ENCODE measurements around the gene DNAJC27. TPM values are rescaled to one million over a fixed set of nuclear protein-coding genes. Genes with fewer than 3 reads are reported as not detected.

The DNAJC27 gene
- total RNA-seq, 1 experiment from 2014 or later = 5.1 TPM

- Histone ChIP-seq H2AFZ (ENCODE audit: low read length) (no peak overlapping the region), H3K9me3 (ENCODE audit: control insufficient read depth, low read depth, low read length) (no peaks in the 10 kb centered on the region), H3K27me3 (ENCODE audit: insufficient read depth, low read length) (no peaks in the 10 kb centered on the region), H3K18ac (ENCODE audit: insufficient read length, low read depth, low read length) (no peak overlapping the region), H2AK5ac (ENCODE audit: insufficient read length, low read length) (no peak overlapping the region), H2BK20ac (ENCODE audit: low read depth, low read length, poor library complexity, severe bottlenecking) (no peak overlapping the region), H3T11ph (ENCODE audit: low read length) (no peak overlapping the region), H3K23ac (ENCODE audit: insufficient read length, low read depth, low read length) (no peak overlapping the region), H3K9ac (ENCODE audit: extremely low read depth, insufficient read length, low read length) (no peak overlapping the region), H3K4me1 (ENCODE audit: insufficient read depth, low read length) (no peaks in the 10 kb centered on the region), H3K27ac (ENCODE audit: insufficient read length, low read depth, low read length) (no peak overlapping the region), H3K4ac (ENCODE audit: low read depth, low read length) (no peak overlapping the region), H3K56ac (ENCODE audit: insufficient read length, low read depth, low read length) (no peak overlapping the region), H3K79me1 (ENCODE audit: insufficient read depth, low read depth, low read length, poor library complexity, severe bottlenecking) (no peaks in the 10 kb centered on the region), H2BK5ac (ENCODE audit: insufficient read length, low read length) (no peak overlapping the region), H4K8ac (replicated peaks; ENCODE audit: insufficient read length, low read depth, low read length) (no peak overlapping the region), H2BK12ac (ENCODE audit: insufficient read length, low read depth, low read length) (no peak overlapping the region), H3K23me2 (ENCODE audit: insufficient read length, low read depth, low read length, poor library complexity, severe bottlenecking) (no peaks in the 10 kb centered on the region), H3K14ac (ENCODE audit: insufficient read depth, low read length) (no peak overlapping the region), H3K79me2 (ENCODE audit: insufficient read depth, low read length) (peaks cover 2% of the 10 kb centered on the region; the same call in 1 of the 2 replicates), H2BK15ac (ENCODE audit: low read depth, low read length) (no peak overlapping the region), H4K5ac (ENCODE audit: insufficient read length, low read depth, low read length) (no peak overlapping the region), H2BK120ac (ENCODE audit: low read depth, low read length, poor library complexity, severe bottlenecking) (no peak overlapping the region), H4K91ac (ENCODE audit: insufficient read length, low read depth, low read length) (no peak overlapping the region), H3K4me2 (ENCODE audit: insufficient read depth, insufficient read length, low read length) (no peak overlapping the region), H4K20me1 (ENCODE audit: control insufficient read depth, insufficient read depth, insufficient read length) (no peaks in the 10 kb centered on the region)
- TF ChIP-seq CTCF (conservative IDR thresholded peaks at IDR 0.05) = no peak
- no CpG with 5 or more reads among the region's 8 CpGs for WGBS (ENCODE audit: extremely low coverage, insufficient read length, low lambda C conversion rate)
- Mint-ChIP-seq H3K9me3 (peaks cover 0 to 3% of the 10 kb centered on the region in 2 experiments; a peak in 2 of 5 replicates), H3K4me1 (peaks cover 16 to 21% of the 10 kb centered on the region in 2 experiments), H3K27ac (0 out of 7 replicates have a peak overlapping the region, but pooled peaks of 1 of the 3 experiments have one; percentile 28), H3K4me3 (no peak overlapping the region), H3K27me3 (ENCODE audit: low read depth) (peaks cover 5% of the 10 kb centered on the region), H3K36me3 (ENCODE audit: insufficient read depth in 1 of 3, low read depth in 3 of 3) (peaks cover 16 to 32% (median 28%) of the 10 kb centered on the region in 3 experiments; a peak in 6 of 7 replicates)
- no peak for DNase-seq
Measured at GRCh38 chr2:24915175-24915574, 56.6 kb downstream of the DNAJC27 start.

Measured in H9 (cell line).